Measurements from ENCODE around the gene SOST. TPM values are rescaled to one million over a fixed set of nuclear protein-coding genes. Genes with fewer than 3 reads are reported as not detected.

SOST gene
- total RNA-seq, 1 donor from 2014 or later = not detected

- TF ChIP-seq CTCF (conservative IDR thresholded peaks at IDR 0.05; ENCODE audit: low read depth, low read length) = no peak
- H3K4me3 ChIP-seq (ENCODE audit: low read depth, low read length) = no peak overlapping the region
- peak; percentile 15 for DNase-seq (ENCODE audit: low read depth)
Measured at GRCh38 chr17:43791589-43791988, 33.0 kb upstream of the SOST start.

GRCh38 chr17:43790311-43790940, 31.8 kb upstream of the SOST start:
- DNase-seq (ENCODE audit: low read depth) = no peak
- TF ChIP-seq CTCF (conservative IDR thresholded peaks at IDR 0.05; ENCODE audit: low read depth, low read length) = peak; percentile 43

DNA sequence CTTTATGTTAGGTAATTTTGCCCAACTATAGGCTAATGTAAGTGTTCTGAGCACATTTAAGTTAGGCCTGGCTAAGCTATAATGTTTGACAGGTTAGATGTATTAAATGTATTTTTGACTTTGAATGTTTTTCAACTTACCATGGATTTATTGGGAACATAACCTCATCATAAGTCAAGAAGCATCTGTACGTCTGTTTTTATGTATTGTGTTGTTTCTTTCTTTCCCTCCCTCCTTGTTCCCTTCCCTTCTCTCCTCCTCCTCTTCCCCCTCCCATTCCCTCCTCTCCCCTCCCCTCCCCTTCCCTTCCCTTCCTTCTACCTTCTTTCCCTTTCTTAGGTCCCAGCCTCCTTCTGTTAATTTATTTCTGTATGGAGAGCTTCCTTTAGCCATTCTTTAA, 30.9 kb upstream of the SOST start:
- DNase-seq (ENCODE audit: low read depth) = no peak
- TF ChIP-seq CTCF (conservative IDR thresholded peaks at IDR 0.05; ENCODE audit: low read depth, low read length) = no peak
- no peak overlapping the region for H3K4me3 ChIP-seq (ENCODE audit: low read depth, low read length)

More at GRCh38 chr17:43790311-43790940, 31.8 kb upstream of the SOST start:
- no peak overlapping the region for H3K4me3 ChIP-seq (ENCODE audit: low read depth, low read length)

- no peak for DNase-seq (ENCODE audit: low read depth)
- H3K4me3 ChIP-seq (ENCODE audit: low read depth, low read length) = no peak overlapping the region
- TF ChIP-seq CTCF (conservative IDR thresholded peaks at IDR 0.05; ENCODE audit: low read depth, low read length) = no peak
Measured at GRCh38 chr17:43788540-43788939, 29.9 kb upstream of the SOST start.

DNA sequence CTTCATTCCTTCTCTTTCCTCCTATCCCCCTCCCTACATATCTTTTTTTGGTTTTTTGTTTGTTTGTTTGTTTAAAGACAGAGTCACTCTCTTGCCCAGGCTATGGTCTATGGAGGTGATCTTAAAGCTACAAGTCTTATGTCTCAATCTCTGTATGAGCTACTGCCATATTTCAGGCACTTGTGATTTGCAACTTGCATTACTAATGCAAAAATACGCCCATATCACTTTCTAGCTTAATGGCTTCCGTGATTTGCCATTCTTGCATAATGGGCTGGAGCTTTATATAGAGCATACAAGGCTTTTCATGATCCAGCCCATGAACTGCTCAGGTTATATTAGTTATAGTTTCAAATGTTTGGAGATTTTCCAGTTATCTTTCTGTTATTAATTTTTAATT, 29.1 kb upstream of the SOST start:
- H3K4me3 ChIP-seq (ENCODE audit: low read depth, low read length) = no peak overlapping the region
- DNase-seq (ENCODE audit: low read depth) = no peak
- TF ChIP-seq CTCF (conservative IDR thresholded peaks at IDR 0.05; ENCODE audit: low read depth, low read length) = no peak

- no peak for DNase-seq (ENCODE audit: low read depth)
- no peak overlapping the region for H3K4me3 ChIP-seq (ENCODE audit: low read depth, low read length)
- TF ChIP-seq CTCF (conservative IDR thresholded peaks at IDR 0.05; ENCODE audit: low read depth, low read length) = no peak
Measured at GRCh38 chr17:43784628-43785101, 26.1 kb upstream of the SOST start.

GRCh38 chr17:43784068-43784467, 25.5 kb upstream of the SOST start:
- DNase-seq (ENCODE audit: low read depth) = no peak
- TF ChIP-seq CTCF (conservative IDR thresholded peaks at IDR 0.05; ENCODE audit: low read depth, low read length) = no peak
- H3K4me3 ChIP-seq (ENCODE audit: low read depth, low read length) = no peak overlapping the region
